Measurements from ENCODE around the gene BET1L. TPM values are rescaled to one million over a fixed set of nuclear protein-coding genes. Genes with fewer than 3 reads are reported as not detected.

Gene BET1L
- total RNA-seq, 1 experiment from 2014 or later = 22.2 TPM

DNA sequence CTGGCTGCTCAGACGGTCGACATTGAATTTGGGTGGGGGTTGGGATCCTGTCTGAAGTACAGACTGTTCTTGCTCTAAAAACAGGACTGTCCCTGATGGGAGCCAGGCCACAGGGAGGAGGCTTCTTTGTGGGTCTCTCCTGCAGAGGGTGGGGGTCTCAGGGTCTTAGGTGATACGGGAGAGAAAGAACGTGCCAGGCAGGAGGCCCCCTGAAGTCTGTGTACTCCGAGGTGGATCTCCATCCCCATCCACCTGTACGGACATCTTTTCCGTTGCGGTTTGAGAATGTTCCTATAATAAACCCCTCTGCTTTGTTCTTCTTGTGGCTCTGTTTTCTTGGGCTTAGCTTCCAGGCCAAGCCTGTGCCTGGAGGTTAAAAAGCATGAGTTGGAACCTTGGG, 45.5 kb upstream of the BET1L start:
- TSS peak; percentile 79 for BruUV-seq (replicated peaks)

DNA sequence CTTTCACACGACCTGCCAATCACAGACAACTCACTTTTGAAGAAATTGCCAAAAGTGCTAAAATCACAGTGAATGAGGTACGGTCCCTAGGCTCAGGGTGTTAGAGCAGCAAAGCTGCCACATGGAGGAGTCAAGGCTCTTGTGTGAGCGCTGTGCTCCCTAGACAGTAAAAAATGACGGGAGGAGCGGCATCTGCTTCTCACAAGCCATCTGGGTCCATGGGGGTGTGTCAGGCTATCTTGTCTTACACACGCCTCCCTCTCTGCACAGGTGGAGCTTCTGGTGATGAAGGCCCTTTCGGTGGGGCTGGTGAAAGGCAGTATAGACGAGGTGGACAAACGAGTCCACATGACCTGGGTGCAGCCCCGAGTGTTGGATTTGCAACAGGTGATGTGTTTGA, 44.4 kb upstream of the BET1L start:
- Histone ChIP-seq H3K27ac (ENCODE audit: low read depth, low read length, poor library complexity, severe bottlenecking) (no peak overlapping the region), H3K9me3 (ENCODE audit: low read depth, low read length, poor library complexity, severe bottlenecking) (no peaks in the 10 kb centered on the region), H3K4me1 (ENCODE audit: insufficient read depth, low read length, poor library complexity, severe bottlenecking) (no peaks in the 10 kb centered on the region), H3K4me3 (ENCODE audit: low read depth, low read length, poor library complexity, severe bottlenecking) (no peak overlapping the region), H3K36me3 (ENCODE audit: insufficient read depth, low read length, poor library complexity, severe bottlenecking) (peaks cover 53% of the 10 kb centered on the region), H3K27me3 (replicated peaks; ENCODE audit: insufficient read depth, low read depth, low read length, poor library complexity) (no peaks in the 10 kb centered on the region)
- BruUV-seq (replicated peaks) = no TSS peak
- intact Hi-C loops (cut with micrococcal nuclease; ENCODE audit: unreplicated experiment) = loop anchor here (10.0 kb wide), 1 partner anchor 103 kb away; no protein-coding TSS in a partner anchor
- no peak for DNase-seq (ENCODE audit: low spot score)
- TF ChIP-seq, protein P1, sequence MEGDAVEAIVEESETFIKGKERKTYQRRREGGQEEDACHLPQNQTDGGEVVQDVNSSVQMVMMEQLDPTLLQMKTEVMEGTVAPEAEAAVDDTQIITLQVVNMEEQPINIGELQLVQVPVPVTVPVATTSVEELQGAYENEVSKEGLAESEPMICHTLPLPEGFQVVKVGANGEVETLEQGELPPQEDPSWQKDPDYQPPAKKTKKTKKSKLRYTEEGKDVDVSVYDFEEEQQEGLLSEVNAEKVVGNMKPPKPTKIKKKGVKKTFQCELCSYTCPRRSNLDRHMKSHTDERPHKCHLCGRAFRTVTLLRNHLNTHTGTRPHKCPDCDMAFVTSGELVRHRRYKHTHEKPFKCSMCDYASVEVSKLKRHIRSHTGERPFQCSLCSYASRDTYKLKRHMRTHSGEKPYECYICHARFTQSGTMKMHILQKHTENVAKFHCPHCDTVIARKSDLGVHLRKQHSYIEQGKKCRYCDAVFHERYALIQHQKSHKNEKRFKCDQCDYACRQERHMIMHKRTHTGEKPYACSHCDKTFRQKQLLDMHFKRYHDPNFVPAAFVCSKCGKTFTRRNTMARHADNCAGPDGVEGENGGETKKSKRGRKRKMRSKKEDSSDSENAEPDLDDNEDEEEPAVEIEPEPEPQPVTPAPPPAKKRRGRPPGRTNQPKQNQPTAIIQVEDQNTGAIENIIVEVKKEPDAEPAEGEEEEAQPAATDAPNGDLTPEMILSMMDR (conservative IDR thresholded peaks at IDR 0.05; ENCODE audit: low read depth, low read length) = no peak
- TF ChIP-seq EZH2 (IDR thresholded peaks at IDR 0.05; ENCODE audit: borderline replicate concordance, low read depth, low read length, poor library complexity, severe bottlenecking) = no peak
- POLR2A ChIA-PET (ENCODE audit: low non-redundant PET) = no interaction called here
- CTCF ChIA-PET = no interaction called here

More for the DNA sequence above, 45.5 kb upstream of the BET1L start:
- no peak overlapping the region for H3K27ac ChIP-seq (ENCODE audit: low read depth, low read length, poor library complexity, severe bottlenecking)
- intact Hi-C loops (cut with micrococcal nuclease; ENCODE audit: unreplicated experiment) = loop anchor here (10.0 kb wide), 1 partner anchor 102 kb away; no protein-coding TSS in a partner anchor
- H3K36me3 ChIP-seq (ENCODE audit: insufficient read depth, low read length, poor library complexity, severe bottlenecking) = peaks cover 43% of the 10 kb centered on the region
- H3K4me3 ChIP-seq (ENCODE audit: low read depth, low read length, poor library complexity, severe bottlenecking) = no peak overlapping the region
- POLR2A ChIA-PET (ENCODE audit: low non-redundant PET) = no interaction called here
- CTCF ChIA-PET = no interaction called here
- DNase-seq (ENCODE audit: low spot score) = no peak
- no peak for TF ChIP-seq EZH2 (IDR thresholded peaks at IDR 0.05; ENCODE audit: borderline replicate concordance, low read depth, low read length, poor library complexity, severe bottlenecking)
- TF ChIP-seq, protein P1 (conservative IDR thresholded peaks at IDR 0.05; ENCODE audit: low read depth, low read length) = no peak
- no peaks in the 10 kb centered on the region for H3K27me3 ChIP-seq (replicated peaks; ENCODE audit: insufficient read depth, low read depth, low read length, poor library complexity)
- H3K9me3 ChIP-seq (ENCODE audit: low read depth, low read length, poor library complexity, severe bottlenecking) = no peaks in the 10 kb centered on the region
- no peaks in the 10 kb centered on the region for H3K4me1 ChIP-seq (ENCODE audit: insufficient read depth, low read length, poor library complexity, severe bottlenecking)

DNA sequence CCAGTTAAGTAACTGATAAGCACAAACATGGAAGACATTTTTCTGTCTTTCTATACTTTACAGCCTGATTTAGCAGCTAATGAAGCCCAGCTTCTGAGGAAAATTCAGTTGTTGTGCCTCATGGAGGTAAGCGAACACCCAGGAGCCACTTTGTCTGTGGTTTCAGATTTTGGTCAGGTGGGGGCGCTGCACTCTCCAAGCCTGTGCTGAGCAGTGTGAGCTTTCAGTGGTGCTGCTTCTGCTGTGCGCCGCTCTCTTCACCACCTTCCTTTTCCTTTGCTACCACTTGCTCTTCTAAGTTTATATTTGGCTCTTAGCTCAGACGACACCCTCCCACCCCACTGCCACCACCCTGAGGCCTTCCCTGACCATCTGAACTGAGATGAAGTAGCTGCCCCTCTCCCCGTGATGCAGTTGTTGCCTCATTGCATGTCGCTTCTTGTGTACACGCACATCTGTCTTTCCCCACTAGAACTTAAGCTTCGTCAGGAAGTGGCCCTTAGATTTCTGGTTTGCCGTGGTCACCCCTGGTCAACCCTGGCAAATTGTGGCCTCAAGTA, 43.6 kb upstream of the BET1L start:
- Histone ChIP-seq H3K9me3 (ENCODE audit: low read depth, low read length, poor library complexity, severe bottlenecking) (no peaks in the 10 kb centered on the region), H3K36me3 (ENCODE audit: insufficient read depth, low read length, poor library complexity, severe bottlenecking) (peaks cover 60% of the 10 kb centered on the region), H3K4me3 (ENCODE audit: low read depth, low read length, poor library complexity, severe bottlenecking) (no peak overlapping the region), H3K4me1 (ENCODE audit: insufficient read depth, low read length, poor library complexity, severe bottlenecking) (no peaks in the 10 kb centered on the region), H3K27me3 (replicated peaks; ENCODE audit: insufficient read depth, low read depth, low read length, poor library complexity) (no peaks in the 10 kb centered on the region), H3K27ac (ENCODE audit: low read depth, low read length, poor library complexity, severe bottlenecking) (no peak overlapping the region)
- no TSS peak for BruUV-seq (replicated peaks)
- peak; percentile 62 for DNase-seq (ENCODE audit: low spot score)
- intact Hi-C loops (cut with micrococcal nuclease; ENCODE audit: unreplicated experiment) = loop anchor here (10.0 kb wide), 1 partner anchor 104 kb away; no protein-coding TSS in a partner anchor
- POLR2A ChIA-PET (ENCODE audit: low non-redundant PET) = no interaction called here
- CTCF ChIA-PET = interaction anchor here (0.5 to 1.0 kb wide), 4 partner anchors 54 to 175 kb away, joined by 3 to 4 read pairs (median 4); no protein-coding TSS in a partner anchor
- TF ChIP-seq EZH2 (IDR thresholded peaks at IDR 0.05; ENCODE audit: borderline replicate concordance, low read depth, low read length, poor library complexity, severe bottlenecking) = no peak
- TF ChIP-seq, protein P1 (conservative IDR thresholded peaks at IDR 0.05; ENCODE audit: low read depth, low read length) = peak; percentile 75
